HG03139 (cell line): ENCODE data around the gene CDKAL1.

Experiments
- ATAC-seq: cut with Tn5 transposase; IDR thresholded peaks from one replicate; pipeline ENCODE4 v1.9.1; 2021; ENCODE audit not compliant: unreplicated experiment

Gene CDKAL1

DNA sequence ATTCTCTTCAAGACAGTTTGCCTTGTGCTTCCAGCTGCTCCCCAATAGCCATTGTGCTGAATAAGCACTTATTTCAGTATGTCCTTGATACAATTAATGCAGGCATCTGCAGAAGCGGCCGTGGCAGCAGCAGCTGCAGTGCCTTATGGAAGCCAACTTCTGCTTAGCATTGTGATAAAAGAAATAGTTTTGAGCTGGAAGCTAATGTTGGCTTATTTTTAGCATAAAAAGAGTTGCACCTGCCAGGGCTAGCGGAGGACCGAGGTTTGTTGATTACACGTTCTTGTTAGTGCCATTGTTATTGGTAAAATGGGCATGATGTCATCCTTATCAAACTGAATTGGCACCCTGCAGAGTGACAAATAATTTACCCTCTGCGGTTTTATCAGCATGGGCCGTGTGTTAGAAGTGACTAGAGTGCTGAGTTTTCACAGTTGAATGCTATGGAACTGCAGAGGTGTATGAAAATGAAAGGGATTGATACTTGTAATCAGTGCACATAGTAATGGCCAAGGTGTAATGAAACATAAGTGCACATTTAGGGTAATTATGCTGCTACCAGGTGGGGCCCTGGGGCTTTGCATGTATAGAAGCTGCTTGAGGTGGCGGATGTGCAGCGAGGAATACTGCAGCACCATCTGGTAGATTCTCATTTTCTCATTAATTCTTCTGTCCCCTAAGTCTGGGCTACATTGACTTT is 334.3 kb downstream of the CDKAL1 start:
- ATAC-seq = no peak

DNA sequence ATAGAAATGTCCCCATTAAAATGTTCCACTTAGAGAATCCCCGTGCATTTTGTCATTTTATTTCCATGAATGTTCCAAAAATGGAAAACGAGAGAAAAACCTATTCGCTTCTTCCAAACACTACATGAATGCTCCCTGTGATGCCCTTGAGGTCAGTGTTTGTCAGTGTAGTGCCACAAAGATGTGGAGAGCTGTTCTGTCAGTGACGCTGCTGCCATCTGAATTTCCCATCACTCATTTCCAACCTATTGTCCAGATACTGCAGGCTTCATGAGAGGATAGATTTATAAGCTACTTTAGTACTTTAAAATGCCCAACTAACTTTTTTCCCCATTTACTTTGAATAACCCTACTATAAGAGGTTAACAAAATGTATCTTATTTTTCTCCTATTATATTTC is 335.8 kb downstream of the CDKAL1 start:
- no peak for ATAC-seq

DNA sequence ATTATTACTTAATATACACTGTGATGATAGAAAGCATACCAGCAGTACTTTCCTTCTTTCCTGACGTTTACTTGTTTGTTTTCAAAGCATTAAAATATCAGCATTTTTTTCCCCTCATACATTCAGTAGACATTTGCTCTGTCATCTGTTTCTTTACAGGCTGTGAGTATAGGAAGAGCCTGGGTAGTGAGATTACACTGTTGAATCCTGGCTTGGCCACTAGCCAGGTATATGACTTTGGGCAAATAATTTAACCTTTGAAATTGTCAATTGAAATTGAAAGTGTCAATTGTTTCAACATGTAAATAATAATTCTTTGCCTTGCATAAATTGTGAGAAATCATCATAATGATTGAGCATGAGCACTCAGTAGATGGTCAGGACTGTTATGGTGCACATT is 336.2 kb downstream of the CDKAL1 start:
- ATAC-seq = no peak

DNA sequence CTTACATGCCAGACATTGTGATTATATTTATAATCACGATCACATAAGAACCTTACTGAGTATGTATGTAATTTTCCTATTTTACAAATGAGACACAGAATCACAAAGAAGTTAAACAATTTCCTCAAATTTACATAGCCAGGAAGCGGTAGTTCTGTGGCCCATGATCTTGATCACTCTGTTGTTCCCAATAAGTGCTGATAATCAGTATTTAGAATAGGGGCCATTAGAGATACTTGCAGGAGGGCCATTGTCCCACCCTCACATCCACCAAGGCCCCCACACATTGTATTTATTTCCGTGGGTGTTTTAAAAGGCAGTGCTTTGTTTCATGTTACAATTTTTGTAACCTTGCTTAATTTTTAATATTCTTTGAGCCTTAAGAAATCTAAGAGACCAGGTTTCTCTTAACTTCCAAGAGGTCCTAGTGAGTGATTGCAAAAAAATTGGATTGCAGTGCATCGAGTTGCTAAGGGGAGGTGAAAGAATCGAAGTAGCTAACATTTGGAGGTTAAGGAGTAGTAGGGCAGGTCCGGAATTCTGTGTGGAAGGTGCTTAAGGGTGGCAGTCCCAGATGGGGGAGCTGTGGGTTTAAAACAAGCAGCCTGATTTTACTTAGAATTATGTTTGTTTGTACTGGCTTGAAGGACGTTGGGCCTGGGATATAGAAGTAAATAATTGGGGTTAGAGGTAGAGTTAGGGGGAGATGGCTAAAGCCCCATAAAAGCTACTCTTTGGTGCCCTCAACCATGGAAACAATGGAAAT is 339.4 kb downstream of the CDKAL1 start:
- ATAC-seq = no peak

DNA sequence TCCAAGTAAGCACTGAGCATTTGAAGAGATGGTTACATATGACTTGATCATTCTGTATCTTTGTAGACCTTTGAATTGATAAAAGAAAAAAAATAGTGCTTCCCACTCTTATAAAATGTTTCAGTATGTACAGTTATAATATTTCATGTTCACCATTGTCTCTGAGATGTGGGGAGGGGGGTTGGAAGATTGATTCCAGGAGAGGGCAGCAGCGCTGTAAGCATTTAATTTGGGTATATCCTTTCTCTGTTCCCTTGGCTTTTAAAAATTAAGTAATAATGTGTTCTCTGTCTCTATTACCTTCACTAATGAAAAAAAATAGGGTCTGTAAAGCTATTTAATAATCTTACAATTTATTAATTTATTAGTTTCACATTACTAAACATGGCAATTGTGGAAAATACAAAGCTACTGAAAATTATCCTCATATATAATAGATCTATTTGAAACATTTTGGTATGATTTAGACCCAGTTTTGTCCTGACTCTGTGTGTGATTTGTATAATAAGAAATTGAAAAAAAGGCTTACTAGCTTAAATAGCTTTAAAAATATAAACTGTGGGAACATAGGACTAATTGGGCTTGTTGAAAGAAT is 341.2 kb downstream of the CDKAL1 start:
- no peak for ATAC-seq

DNA sequence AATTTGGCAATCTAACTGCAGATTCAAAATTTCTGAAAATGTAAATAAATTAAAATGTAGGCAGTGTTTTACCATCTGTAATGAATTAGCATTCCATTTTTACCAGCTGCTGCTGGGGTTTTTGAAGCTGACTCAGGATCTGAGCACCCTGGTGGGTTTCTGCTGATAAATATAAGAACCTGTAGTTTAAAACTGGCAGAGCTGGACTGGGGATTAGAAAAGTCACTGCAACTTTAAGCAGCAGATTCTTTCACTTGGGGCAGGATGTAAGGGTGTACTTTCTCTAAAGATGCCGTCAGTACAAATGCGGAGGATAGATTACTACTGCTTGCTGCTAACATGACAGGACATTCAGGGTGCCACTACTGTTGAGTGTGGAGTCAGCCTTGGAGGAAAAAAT is 341.8 kb downstream of the CDKAL1 start:
- ATAC-seq = no peak

DNA sequence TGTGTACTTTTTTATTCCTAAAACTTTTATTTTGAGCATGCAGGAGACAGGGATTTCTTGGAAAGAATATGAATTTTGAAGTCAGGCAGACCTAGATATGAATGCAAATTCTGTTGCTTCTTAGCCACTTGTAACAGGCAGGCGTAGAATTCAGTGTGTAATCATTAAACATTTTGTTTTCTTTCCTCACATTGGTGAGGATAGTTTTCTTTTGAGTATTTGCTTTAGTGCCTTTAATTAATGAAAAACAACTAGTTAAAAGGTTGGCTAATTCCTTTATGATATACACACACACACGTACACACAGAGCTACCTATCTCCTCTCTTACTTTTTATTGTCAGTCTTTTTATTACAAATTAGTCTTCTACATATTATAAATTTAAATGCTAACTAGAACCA is 342.3 kb downstream of the CDKAL1 start:
- no peak for ATAC-seq

DNA sequence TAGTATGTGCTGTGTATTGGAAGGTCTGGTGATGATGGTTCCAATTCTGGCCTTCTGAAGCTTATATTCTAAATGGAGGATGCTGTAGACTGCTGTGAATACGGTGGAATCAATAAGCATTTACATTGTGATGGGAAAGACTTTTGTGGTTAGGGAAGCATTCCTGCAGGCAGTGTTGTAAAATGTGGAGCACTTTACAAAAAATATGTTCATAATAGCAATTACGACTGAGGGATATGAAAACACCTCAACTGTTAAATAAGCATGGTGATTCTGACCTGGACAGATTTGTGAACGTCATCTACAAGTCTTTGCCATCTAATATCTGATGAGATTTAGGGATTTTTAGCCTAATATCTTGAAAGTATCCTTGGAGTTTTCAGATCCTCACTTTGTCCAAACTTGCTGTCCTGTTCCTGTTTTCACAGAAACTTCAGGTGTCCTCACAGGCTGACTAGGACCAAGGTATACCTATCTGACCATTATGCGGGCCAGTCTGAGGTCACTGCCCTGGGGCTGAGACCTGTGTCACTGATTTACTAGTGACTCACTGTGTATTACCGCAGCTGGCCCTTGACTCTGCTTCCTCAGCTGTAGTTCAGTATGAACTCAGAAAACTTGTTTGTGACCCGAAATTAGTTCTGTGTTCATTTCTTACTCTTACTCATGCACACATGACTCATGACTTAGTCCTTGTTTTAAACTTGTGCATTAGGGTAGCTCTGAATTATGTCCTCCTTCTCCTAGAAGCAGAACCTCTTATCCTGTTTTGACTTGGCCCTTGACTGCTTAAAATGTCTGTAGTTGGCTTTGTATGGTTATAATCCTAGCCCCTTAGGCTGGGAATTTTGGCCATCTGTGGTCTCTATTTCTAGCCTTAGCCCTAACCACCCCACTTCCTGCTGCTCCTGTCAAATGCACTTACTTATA is 343.0 kb downstream of the CDKAL1 start:
- peak; percentile 97 for ATAC-seq

DNA sequence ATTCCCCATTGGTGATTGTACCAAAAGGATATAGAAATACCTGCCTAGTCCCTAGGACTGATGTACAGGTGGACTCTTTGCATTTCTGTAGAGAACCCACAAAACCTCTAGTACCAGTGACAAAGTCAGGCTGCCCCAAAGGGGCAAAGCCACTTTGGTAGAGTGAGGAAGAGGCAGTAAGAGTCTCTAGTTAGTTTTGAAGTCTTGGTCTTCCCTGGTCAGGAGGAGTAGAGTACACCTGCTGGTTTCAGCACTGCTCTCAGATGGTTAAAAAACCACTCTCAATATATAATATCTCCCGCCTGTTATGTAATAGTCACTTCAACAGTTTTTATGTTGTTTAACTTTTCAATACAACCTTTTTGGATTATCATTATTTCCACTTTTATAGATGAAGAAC is 344.9 kb downstream of the CDKAL1 start:
- no peak for ATAC-seq

DNA sequence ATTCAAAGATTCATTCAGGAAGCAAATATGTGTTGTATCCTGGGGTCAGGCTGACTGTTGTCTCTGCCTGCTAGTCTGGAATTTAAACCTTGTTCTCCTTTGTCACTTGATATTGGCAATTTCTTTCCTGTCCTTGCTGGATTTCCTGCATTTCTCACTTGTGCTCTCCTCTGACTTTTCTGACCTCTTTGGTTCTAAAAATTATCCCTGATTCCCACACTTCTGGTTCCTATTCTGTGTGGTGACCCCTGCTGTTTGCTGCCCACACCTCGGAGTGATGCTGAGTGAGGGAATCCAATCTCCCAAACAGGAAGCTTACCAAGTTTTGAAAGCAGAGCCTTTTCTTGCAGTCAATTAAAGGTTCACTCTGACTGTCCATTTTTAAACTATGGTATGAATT is 345.3 kb downstream of the CDKAL1 start:
- no peak for ATAC-seq

DNA sequence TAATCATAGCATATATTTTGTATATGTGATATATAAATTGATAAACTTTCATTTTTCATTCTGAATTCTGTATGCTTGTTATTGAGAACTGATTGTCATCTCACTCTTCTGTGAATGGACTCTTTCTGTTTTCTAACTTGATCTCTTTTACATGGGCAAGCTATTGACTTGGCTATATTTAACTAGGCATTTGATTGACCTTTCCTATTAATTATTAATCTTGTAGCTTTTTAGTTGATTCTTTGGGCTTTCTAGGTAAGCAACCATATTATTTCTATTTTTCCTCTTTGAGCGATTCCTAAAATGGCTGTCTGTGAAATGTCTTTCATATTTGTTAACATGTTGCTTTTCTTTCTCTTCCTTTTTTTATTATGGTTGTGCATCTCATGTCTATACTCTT is 347.1 kb downstream of the CDKAL1 start:
- no peak for ATAC-seq

DNA sequence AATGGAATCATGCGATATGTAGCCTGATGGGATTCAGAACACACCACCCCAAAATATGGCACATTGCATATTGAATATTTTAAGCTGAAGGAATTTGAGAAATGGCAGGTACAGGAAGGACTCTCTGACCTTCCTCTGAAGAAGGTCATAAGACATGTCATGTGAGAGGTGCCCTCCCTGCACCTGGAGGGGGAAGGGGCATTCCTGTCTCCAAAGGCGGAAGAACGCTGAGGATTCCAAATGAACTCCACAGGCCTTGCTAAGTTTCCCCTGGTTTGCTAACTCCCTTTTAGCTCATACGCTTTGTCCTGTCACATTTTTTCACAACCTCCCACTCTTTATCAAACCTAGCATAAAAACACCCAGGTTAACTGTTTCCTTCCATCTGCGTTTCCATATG is 347.8 kb downstream of the CDKAL1 start:
- ATAC-seq = no peak

DNA sequence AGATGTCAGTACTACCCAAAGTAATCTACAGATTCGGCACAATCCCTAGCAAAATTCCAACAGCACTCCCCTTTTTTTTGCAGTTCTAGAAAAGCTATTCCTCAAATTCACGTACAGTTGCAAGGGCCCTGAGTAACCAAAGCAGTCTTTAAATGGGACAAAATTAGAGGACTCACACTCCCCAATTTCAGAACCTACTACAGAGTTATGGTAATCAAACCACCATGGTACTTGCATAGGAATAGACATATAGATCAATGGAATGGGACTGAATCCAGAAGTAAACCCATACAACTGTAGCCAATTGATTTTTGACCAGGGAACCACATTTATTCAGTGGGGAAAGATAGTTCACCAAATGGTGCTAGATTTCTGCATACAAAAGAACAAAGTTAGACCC is 350.8 kb downstream of the CDKAL1 start:
- ATAC-seq = no peak

DNA sequence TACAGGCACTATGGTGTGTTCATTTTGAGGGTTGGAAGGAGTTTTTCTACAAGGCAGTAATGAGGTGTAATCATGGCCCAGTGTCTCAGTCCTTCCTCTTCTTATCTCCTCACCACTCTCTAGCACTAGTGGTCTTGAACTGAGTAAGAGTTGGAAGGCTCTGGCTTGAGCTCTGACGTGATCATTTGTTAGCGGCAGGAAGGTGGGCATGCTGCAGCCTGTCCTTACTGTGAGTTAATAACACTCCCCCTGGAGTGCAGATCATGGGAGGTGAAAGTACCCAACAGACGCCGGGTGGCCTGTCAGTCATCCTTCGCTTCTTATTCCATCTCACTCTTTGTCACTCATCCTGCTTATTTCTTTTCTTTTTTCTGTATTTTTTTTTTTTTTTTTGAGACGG is 356.9 kb downstream of the CDKAL1 start:
- ATAC-seq = no peak

DNA sequence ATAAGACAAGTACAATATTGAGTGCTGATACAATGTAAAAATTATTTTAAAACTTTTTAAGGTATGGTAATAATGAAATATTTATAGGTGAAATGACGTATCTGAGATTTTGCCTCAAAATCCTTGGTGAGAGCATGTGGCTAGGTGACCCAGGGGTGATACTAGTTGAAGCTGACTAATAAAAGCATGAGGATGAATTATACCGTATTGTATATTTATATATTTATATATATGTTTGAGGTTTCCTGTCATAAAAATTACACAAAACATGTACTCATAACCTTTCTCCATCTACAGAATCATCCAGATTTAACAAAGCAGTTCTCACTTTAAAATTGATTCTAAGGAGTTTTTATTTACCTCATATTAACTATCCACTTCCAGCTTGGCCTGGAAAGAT is 358.1 kb downstream of the CDKAL1 start:
- no peak for ATAC-seq

DNA sequence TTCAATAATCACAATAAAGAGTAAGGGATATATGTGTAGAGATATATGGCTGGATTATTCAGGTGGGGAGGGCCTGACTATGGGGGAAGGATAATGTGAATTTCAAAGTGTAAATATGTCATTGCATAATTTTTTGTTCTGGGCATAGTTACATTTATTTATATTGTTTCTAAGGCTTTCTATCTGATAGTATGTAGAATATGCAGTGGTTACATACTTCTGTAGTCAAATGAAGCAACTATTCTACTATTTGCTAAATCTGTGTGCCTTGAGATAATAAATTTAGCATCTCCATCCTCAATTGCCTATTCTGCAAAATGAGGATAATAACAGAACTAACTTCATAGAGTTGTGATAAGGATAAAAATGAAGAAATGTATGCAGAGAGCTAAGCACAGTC is 359.2 kb downstream of the CDKAL1 start:
- no peak for ATAC-seq

DNA sequence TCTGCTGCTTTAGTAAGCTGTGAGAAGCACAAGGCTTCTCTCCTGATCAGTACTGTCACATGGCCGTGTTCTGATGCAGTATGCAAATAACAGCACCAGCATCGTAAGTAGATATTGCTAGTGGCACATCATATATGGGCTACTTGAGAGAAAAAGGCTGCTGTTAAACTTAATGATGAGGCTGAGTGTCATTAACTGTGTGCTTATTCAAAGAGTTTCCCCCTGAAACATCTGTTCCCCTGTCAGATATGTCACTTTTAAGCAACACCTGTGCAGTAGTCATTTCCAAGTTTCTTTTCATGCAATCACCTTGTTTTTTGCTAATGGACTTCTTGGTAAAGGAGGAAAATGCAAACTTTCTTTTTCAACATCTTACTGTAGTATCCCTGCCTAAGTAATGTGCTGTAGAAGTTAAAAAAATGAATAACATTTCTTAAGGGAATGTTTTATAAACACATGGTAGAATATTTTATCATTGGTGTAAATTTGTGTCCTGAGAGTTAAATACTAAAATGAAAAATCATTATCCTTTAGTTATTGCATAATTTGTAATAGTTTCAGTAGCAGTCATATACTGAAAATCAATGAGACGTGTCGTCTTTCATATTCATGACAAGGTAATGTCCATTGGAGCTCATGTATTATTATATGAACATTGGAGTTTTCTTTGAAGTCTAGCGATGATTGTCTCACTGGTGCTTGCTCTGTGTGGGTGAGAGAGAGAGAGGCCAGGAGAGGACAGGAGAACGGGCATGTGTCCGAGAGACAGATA is 366.3 kb downstream of the CDKAL1 start:
- ATAC-seq = peak; percentile 83

DNA sequence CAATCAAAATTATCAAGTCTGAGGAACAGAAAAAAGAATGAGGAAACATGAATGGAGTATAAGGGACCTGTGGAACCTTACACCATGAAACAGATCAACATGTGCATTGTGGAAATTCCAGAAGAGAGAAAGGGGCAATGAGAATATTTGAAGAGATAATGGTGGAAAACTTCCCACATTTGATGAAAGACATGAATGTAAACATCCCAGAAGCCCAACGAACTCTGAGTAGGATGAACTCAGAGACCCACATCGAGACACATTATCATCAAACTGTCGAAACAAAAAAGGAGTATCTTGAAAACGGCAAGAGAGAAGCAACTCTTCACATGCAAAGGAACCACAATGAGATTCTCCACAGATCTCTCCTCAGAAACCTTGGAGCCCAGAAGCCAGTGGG is 371.1 kb downstream of the CDKAL1 start:
- ATAC-seq = no peak

DNA sequence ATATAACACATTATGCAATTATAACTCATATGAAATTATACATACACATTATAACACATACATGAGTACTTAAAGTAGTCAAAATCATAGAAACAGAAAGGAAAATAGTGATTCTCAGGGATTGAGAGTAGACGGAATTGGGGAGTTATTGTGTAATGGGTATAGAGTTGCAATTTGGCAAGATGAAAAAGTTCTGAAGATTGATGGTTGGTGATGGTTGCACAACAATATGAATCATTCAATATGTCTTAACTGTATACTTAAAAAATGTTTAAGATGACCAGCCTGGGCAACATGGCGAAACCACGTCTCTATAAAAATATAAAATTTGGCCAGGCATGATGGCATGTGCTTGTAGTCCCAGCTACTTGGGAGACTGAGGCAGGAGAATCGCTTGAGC is 372.7 kb downstream of the CDKAL1 start:
- no peak for ATAC-seq

DNA sequence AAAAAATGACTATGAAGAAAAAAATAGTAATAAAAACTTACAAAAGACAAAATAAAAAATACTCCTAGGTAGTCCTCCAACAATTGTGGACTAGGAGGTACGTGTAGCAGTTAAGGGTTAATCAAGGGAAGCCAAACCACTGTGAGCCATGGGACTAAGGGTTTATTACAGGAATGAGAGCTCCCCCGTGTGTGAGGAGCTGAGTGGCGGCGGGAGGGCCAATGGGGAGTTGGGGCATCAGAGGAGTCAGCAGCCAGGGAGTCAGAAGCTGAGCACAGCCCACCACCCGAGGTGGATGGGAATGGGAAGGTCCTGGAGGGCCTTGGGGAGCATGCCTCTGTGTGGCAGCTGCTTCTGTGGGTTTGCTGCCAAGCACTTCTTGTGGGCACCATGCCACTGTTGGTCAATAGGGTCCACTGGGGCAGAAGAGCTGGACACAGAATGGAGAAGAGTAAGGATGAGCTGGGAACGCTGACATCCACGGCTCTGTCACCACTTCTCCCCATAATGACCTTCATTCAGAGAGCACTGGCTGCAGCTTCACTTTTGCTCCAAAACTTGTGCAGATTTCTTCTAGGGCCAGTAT is 373.3 kb downstream of the CDKAL1 start:
- ATAC-seq = no peak
